ENCODE data around the gene LRRC51. TPM values are rescaled to one million over a fixed set of nuclear protein-coding genes. Genes with fewer than 3 reads are reported as not detected.

LRRC51 gene
- total RNA-seq, 1 donor from 2014 or later = 3.7 TPM

DNA sequence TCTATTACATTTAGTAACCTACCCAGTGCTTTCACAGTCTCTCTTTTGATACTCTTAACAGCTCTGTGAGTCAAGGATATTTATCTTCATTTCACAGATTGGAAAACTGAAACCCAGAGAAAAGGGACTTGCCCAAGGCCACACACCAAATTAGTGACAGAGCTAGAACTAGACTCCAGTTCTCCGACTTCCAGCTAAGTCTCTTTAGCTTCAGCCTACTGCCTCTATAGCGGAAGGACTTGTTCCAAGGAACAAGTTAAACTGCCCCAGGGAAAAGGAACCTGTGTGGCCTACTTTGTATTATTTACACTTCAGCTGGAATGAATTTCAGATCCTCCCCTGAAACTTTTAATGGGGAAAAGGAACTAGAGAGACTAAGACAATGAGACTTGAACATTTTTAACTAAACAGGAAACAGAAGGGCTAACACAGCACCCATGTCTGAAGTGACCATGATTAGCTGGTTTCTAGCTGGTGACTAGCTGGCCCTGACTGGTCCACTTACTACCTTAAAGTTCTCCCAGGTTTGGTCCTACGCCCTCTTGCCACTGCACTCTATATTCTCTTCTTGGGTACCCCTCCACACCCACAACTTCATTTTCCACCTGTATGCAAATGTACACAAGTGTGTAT is 1.3 kb downstream of the LRRC51 start:
- H3K4me3 ChIP-seq (ENCODE audit: low read depth, low read length) = no peak overlapping the region
- TF ChIP-seq, protein P1, sequence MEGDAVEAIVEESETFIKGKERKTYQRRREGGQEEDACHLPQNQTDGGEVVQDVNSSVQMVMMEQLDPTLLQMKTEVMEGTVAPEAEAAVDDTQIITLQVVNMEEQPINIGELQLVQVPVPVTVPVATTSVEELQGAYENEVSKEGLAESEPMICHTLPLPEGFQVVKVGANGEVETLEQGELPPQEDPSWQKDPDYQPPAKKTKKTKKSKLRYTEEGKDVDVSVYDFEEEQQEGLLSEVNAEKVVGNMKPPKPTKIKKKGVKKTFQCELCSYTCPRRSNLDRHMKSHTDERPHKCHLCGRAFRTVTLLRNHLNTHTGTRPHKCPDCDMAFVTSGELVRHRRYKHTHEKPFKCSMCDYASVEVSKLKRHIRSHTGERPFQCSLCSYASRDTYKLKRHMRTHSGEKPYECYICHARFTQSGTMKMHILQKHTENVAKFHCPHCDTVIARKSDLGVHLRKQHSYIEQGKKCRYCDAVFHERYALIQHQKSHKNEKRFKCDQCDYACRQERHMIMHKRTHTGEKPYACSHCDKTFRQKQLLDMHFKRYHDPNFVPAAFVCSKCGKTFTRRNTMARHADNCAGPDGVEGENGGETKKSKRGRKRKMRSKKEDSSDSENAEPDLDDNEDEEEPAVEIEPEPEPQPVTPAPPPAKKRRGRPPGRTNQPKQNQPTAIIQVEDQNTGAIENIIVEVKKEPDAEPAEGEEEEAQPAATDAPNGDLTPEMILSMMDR (conservative IDR thresholded peaks at IDR 0.05; ENCODE audit: low read depth, low read length) = no peak
- no peak for DNase-seq (ENCODE audit: low read depth)

DNA sequence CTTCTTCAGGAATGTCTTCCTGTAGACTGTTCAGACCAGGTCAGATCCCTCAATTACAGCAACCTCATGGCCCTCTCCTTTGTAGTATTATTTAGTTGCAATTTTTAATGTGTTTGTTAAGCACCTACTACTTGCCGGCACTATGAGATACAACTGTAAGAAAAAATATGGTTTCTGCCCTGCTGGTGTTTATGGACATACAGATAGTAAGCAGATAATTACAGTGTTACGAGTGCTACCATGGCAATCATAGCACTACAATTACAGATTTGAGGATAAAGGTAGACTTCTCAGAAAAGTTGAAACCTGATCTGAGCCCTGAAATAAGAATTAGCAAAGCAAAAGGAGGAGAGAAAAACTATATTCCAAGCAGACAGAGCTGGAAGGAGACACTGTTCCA is 2.8 kb downstream of the LRRC51 start:
- no peak for DNase-seq (ENCODE audit: low read depth)
- TF ChIP-seq, protein P1 (conservative IDR thresholded peaks at IDR 0.05; ENCODE audit: low read depth, low read length) = no peak
- H3K4me3 ChIP-seq (ENCODE audit: low read depth, low read length) = no peak overlapping the region

DNA sequence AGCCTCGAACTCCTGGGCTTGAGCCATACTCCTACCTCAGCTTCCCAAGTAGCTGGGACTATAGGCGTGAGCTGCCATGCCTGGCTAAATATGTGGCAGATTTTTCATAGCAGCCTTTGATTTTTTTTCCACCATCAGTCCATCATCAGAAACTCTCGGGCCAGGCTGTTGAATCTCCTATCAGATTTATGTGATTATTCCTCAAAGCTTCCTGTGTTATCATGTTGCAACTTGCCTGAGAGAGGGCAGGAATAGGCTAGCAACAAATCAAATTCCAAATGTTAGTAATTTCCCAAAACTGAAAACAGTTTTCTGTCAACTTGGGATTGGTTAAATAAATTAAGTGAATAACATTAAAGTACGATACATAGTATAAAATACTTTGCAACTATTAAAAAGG is 3.4 kb downstream of the LRRC51 start:
- no peak overlapping the region for H3K4me3 ChIP-seq (ENCODE audit: low read depth, low read length)
- TF ChIP-seq, protein P1 (conservative IDR thresholded peaks at IDR 0.05; ENCODE audit: low read depth, low read length) = no peak
- no peak for DNase-seq (ENCODE audit: low read depth)

DNA sequence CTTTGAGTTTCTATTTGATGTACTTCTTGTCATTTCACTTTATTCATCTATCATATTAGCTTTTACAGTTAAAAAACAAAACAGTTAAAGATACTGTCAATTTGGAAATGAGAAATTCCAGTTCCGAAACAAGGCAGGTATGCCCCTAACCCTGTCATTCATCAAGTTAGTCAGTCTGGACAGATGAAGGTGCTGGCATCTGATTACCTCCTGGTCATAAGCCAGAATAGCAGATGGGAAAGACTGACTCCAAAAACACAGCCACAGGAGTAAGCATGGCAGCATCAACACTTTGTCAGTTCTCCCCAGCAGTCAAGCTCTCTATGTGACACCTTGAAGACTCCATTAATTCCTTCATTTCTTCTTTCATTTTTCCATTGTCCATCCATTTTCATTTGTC is 4.3 kb downstream of the LRRC51 start:
- H3K4me3 ChIP-seq (ENCODE audit: low read depth, low read length) = no peak overlapping the region
- TF ChIP-seq, protein P1 (conservative IDR thresholded peaks at IDR 0.05; ENCODE audit: low read depth, low read length) = no peak
- DNase-seq (ENCODE audit: low read depth) = no peak

DNA sequence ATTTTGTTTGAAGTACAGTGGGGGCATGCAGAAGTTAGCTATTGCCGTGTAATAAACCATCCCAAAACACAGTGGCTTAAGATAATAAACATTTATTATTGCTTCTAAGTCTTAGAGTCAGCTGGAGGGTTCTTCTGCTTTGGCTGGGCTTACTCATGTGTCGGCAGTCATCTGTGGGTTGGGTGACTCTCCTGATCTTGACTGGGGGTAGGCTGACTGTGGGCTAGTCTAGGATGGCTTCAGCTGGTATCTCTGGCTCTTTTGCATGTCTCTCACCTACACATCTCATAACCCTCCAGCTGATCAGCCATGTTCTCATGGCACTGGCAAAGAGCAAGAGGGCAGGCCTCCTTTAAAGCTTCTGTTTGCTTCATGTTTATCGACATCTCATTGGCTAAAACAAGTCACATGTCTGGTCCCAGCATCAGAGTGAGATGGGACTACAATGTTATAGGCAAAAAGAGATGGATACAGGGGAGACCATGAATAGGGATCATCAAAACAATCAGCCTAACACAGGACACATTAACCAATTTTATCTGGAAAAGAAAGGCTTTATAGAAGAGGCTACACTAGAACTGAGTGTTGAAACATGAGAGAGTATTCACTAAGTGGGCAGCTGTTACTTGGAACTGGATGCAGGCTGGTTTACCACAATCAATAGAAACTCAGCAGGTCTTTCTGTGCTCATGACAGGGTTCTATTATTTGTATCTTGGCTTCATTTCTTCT is 5.1 kb downstream of the LRRC51 start:
- DNase-seq (ENCODE audit: low read depth) = no peak
- TF ChIP-seq, protein P1 (conservative IDR thresholded peaks at IDR 0.05; ENCODE audit: low read depth, low read length) = no peak
- H3K4me3 ChIP-seq (ENCODE audit: low read depth, low read length) = no peak overlapping the region

DNA sequence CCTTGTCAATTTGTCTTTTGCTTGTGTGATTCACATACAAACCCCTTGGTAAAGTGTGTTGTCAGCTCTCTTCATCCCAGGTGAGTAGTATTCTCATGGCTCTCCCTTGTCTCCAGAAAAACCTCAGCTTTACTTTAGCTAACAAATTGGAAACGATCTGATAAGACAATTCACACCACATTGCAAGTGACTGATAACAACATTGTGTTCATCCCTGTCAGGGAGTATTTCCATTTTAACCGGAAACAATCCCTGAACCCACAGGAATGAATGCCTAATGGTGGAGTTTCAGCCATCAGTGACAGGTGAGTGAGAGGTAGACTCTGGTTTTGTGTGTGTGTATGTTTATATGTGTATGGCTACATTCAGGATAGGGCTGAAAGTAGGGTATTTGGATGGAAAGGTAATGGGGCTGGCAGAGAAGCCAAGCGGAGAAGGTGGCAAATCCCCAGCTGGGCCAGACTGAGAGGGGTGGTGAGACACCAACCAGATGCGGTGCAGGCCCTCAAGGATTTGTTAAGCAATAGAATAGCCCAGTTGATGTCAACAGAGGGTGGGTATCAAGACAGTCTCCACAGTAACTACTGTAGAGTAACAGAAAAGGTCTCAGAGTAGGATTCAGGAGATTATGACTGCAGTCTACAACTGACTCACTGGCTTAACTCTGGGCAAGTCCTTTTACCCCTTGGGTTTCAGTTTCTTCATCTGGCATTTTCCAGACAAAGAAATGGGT is 7.6 kb downstream of the LRRC51 start:
- TF ChIP-seq, protein P1 (conservative IDR thresholded peaks at IDR 0.05; ENCODE audit: low read depth, low read length) = no peak
- DNase-seq (ENCODE audit: low read depth) = no peak
- H3K4me3 ChIP-seq (ENCODE audit: low read depth, low read length) = no peak overlapping the region
